ENCODE data around the gene CTXN3.
"Not testable (repeated sequence)": the region's sequence is repeated elsewhere in the genome, so short reads cannot be mapped to it uniquely, and the experiment has no call there.

Gene CTXN3

DNA sequence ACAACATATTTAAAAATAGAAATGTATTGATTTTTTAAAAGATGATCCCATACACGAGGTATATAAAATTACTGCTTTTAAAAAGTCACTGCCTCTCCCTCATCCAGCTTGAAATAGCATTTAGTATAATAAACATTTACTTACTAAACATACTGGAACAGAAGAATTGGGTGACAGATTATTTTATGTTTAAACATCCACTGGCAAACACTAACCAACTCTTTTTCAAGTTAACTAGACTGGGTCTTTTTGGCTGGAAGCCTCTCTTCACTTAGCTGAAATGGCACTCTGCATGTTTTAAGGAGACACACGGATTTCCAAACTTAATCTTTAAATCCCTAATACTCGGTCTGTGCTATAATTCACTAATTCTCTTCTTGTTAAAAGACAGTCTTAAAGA lies 19.0 kb downstream of the CTXN3 start:
- TF ChIP-seq, protein P1, sequence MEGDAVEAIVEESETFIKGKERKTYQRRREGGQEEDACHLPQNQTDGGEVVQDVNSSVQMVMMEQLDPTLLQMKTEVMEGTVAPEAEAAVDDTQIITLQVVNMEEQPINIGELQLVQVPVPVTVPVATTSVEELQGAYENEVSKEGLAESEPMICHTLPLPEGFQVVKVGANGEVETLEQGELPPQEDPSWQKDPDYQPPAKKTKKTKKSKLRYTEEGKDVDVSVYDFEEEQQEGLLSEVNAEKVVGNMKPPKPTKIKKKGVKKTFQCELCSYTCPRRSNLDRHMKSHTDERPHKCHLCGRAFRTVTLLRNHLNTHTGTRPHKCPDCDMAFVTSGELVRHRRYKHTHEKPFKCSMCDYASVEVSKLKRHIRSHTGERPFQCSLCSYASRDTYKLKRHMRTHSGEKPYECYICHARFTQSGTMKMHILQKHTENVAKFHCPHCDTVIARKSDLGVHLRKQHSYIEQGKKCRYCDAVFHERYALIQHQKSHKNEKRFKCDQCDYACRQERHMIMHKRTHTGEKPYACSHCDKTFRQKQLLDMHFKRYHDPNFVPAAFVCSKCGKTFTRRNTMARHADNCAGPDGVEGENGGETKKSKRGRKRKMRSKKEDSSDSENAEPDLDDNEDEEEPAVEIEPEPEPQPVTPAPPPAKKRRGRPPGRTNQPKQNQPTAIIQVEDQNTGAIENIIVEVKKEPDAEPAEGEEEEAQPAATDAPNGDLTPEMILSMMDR (conservative IDR thresholded peaks at IDR 0.05), result no peak
- H3K27ac ChIP-seq, result peak overlapping the region; percentile 70

DNA sequence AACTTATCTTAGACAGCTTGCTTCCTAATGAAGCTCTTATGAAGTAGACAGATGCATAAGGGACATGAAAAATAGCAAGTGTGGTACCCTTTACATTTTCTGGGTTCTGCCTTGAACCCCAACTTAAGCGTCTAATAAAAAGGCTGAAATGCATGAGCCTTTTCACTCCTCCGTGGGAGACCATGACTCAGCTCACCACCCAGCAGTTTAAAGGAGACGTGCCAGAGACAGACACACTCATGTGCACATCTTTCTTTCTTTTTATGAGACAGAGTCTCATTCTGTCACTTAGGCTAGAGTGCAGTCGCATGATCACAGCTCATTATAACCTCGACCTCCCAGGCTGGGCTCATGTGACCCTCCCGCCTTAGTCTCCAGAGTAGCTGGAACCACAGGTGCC lies 22.3 kb downstream of the CTXN3 start:
- H3K27ac ChIP-seq, result no peak overlapping the region
- TF ChIP-seq, protein P1 (conservative IDR thresholded peaks at IDR 0.05), result no peak

DNA sequence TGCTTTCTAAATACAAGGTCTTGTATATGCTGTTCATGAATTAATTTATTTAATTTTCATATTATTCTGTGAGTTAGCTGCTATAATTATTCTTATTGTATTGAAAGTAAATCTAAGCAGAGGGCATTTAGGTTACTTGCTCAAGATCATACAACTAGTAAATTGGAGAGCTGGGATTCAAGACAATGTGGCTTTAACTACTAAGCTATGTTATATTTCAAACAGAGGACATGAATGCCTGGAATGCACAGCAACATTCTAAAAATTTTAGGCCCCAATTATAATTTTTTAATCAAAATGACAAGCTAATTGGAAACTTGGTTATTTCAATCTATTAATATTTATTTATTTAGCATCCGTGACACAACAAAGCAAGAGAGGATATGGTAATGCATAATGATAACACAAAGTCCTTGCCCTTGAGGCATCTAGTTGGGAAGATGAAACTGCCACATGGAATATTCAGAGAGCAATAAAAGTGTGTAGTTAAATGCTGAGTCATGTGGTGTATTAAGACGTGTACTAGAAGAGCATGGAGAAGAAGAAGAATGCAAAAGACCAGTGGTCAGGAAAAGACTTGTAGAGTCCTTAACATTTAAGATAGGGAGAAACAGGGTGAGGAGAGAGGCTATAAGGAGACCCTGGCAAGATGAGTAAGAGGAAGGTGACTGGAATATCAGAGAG lies 24.4 kb downstream of the CTXN3 start:
- H3K27ac ChIP-seq, result no peak overlapping the region
- TF ChIP-seq, protein P1 (conservative IDR thresholded peaks at IDR 0.05), result no peak

DNA sequence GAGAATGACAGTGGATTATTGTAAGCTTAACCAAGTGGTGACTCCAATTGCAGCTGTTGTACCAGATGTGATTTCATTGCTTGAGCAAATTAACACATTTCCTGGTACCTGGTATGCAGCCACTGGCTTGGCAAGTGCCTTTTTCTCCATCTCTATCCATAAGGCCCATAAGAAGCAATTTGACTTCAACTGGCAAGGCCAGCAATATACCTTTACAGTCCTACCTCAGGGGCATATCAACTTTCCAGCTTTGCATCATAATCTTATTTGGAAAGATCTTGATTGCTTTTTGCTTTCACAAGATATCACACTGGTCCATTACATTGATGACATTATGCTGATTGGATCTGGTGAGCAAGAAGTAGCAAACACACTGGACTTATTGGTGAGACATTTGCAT lies 28.1 kb downstream of the CTXN3 start:
- not testable (repeated sequence) for H3K27ac ChIP-seq

DNA sequence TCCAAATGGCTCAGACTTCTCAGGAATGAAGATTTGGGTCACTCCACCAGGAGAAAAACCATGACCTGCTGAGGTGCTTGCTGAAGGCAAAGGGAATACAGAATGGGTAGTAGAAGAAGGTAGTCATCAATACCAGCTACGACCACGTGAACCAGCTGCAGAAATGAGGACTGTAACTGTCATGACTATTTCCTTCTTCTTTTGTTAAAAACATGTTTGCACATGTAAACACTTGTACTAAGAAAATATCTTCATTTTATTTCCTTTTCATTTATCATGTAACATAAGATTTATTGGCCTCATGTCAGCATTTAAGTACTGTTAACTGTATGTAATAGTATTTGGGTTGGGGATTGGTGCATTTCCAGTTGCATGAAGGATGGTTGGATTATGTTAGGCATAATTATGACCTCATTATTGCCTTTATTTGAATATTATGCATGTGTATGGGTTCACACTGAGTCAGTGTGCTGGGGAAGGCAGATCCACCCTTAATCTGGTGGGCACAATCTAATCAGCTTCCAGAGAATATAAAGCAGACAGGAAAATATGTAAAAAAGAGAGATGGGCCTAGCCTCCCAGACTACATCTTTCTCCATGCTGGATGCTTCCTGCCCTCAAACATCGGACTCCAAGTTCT lies 30.9 kb downstream of the CTXN3 start:
- H3K27ac ChIP-seq, result not testable (repeated sequence)

DNA sequence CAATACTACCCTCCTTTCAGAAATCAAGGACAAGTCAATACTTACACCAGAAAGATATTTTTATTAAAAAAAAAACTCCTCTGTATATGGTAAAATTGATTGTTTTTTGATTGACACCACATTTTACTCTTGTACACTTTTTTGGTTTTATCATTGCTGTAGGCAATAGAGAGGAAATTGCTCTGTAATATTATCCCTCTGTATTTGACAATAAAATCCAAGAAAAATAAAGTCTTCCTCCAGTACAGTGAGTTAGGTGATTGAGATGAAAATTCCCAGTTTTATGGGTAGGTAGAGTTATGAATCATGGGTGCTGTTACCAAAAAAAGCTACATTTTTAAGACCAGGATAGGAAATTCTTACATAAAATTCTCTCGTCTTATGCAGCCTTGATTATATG lies 31.7 kb downstream of the CTXN3 start:
- TF ChIP-seq, protein P1 (conservative IDR thresholded peaks at IDR 0.05), result no peak
- H3K27ac ChIP-seq, result no peak overlapping the region

DNA sequence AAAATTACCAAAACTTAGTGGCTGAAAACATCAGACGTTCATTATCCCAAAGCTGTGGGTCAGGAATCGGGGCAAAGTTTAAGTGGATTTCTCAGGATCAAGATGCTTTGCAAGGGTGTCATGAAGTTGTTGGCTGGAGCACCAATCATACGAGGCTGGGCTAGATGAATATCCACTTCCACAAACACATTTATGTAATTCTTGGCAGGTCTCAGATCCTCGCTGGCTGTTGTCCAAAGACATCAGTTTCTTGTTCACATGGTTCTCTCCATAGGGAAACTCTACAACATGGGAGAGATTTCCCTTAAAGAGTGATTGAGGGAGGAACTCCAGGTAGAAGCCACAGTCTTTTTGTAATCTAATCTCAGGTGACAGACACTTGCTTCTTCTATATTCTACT lies 34.1 kb downstream of the CTXN3 start:
- TF ChIP-seq, protein P1 (conservative IDR thresholded peaks at IDR 0.05), result no peak
- no peak overlapping the region for H3K27ac ChIP-seq

DNA sequence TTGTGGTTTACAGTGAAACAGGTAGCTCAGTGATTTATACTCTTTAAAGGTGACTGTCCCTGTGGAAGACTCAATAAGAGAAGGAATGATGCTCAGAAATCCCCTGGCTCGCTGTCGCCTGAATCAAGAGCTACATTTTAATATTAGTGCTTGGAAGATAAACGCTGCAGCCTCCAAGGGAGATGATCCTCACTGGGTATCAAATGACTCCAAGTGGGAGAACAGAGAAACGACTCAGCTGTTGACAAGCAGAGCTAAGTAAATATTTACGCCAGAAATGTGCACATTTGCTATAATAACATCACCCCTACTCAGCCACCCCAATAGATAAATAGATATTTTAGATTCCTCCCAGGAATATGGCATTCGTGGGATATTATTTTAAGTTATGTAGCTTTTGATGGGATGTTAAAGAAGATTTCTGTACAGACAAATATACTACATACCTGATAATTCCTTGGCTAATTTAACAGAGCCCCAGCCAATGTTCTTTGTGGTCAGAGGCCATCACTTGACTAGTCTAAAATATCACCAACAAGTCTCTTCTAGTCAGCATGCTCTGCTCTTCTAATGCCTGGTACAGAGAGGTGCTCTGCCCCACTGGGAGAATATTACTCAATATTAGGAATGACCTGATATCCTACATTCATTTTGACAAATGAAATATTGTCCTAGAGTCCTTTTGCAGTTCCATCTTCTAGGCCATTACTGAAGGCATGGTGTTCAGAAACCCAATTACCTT lies 36.0 kb downstream of the CTXN3 start:
- TF ChIP-seq, protein P1 (conservative IDR thresholded peaks at IDR 0.05), result no peak
- no peak overlapping the region for H3K27ac ChIP-seq

Measured in VCaP (cell line).